ENCODE data around the gene IFNA5.

IFNA5 gene

GRCh38 chr9:21286099-21286498, 19.0 kb downstream of the IFNA5 start:
- Histone ChIP-seq H3K4me1 (ENCODE audit: insufficient read depth, poor library complexity, severe bottlenecking) (no peaks in the 10 kb centered on the region), H3K9me3 (ENCODE audit: severe bottlenecking) (no peaks in the 10 kb centered on the region), H3K36me3 (ENCODE audit: low read depth) (no peaks in the 10 kb centered on the region), H3K27ac (ENCODE audit: poor library complexity, severe bottlenecking) (no peak overlapping the region), H3K27me3 (ENCODE audit: insufficient read depth, poor library complexity, severe bottlenecking) (peaks cover 21% of the 10 kb centered on the region), H3K4me3 (ENCODE audit: severe bottlenecking) (no peak overlapping the region)
- DNase-seq (ENCODE audit: low spot score) (no peak), ATAC-seq (ENCODE audit: low read depth) (no peak)
- no peak for TF ChIP-seq CTCF (IDR thresholded peaks at IDR 0.05; ENCODE audit: poor library complexity, severe bottlenecking)

DNA sequence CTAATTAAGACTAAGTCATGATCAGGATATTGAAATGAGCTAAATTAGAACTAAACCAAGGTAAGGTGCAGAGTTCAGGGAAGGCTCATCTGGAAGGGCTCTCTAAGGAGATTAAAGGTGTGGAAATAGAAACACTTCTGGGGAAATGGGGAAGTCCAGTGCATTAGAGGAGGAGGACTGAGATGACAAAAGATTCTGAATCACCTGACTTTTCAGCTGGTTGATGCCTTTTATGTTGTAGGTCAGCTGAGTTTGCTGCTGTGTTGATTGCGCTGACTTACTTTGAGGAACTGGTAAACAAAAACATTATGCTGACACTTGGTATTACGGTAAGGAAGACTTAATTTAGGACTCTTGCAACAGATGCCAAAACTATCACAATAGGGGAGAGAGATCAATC, 23.8 kb downstream of the IFNA5 start:
- H3K4me3 ChIP-seq (ENCODE audit: severe bottlenecking), result no peak overlapping the region
- H3K9me3 ChIP-seq (ENCODE audit: severe bottlenecking), result no peaks in the 10 kb centered on the region
- no peak for DNase-seq (ENCODE audit: low spot score)
- H3K27ac ChIP-seq (ENCODE audit: poor library complexity, severe bottlenecking), result no peak overlapping the region
- ATAC-seq (ENCODE audit: low read depth), result no peak
- no peaks in the 10 kb centered on the region for H3K36me3 ChIP-seq (ENCODE audit: low read depth)
- peaks cover 43% of the 10 kb centered on the region for H3K27me3 ChIP-seq (ENCODE audit: insufficient read depth, poor library complexity, severe bottlenecking)
- no peaks in the 10 kb centered on the region for H3K4me1 ChIP-seq (ENCODE audit: insufficient read depth, poor library complexity, severe bottlenecking)
- TF ChIP-seq CTCF (IDR thresholded peaks at IDR 0.05; ENCODE audit: poor library complexity, severe bottlenecking), result no peak

DNA sequence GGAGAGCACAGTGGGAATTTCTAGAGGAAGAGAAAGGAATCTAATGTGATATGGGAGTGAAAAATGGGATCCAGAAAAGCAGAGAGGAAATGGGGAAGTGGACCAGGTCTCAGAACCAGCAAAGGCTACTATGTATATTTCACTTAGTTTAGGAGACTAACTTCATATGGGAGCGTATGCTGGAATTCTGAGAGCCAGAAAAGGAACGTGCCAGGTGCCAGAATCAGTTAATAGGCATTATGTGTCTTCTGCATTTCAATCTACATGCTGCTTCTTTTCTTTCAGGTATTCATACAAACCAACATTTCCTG, 36.8 kb downstream of the IFNA5 start:
- Histone ChIP-seq H3K27me3 (ENCODE audit: insufficient read depth, poor library complexity, severe bottlenecking) (peaks cover 49% of the 10 kb centered on the region), H3K27ac (ENCODE audit: poor library complexity, severe bottlenecking) (no peak overlapping the region), H3K4me3 (ENCODE audit: severe bottlenecking) (no peak overlapping the region), H3K4me1 (ENCODE audit: insufficient read depth, poor library complexity, severe bottlenecking) (no peaks in the 10 kb centered on the region), H3K36me3 (ENCODE audit: low read depth) (no peaks in the 10 kb centered on the region), H3K9me3 (ENCODE audit: severe bottlenecking) (no peaks in the 10 kb centered on the region)
- DNase-seq (ENCODE audit: low spot score) (no peak), ATAC-seq (ENCODE audit: low read depth) (no peak)
- no peak for TF ChIP-seq CTCF (IDR thresholded peaks at IDR 0.05; ENCODE audit: poor library complexity, severe bottlenecking)

DNA sequence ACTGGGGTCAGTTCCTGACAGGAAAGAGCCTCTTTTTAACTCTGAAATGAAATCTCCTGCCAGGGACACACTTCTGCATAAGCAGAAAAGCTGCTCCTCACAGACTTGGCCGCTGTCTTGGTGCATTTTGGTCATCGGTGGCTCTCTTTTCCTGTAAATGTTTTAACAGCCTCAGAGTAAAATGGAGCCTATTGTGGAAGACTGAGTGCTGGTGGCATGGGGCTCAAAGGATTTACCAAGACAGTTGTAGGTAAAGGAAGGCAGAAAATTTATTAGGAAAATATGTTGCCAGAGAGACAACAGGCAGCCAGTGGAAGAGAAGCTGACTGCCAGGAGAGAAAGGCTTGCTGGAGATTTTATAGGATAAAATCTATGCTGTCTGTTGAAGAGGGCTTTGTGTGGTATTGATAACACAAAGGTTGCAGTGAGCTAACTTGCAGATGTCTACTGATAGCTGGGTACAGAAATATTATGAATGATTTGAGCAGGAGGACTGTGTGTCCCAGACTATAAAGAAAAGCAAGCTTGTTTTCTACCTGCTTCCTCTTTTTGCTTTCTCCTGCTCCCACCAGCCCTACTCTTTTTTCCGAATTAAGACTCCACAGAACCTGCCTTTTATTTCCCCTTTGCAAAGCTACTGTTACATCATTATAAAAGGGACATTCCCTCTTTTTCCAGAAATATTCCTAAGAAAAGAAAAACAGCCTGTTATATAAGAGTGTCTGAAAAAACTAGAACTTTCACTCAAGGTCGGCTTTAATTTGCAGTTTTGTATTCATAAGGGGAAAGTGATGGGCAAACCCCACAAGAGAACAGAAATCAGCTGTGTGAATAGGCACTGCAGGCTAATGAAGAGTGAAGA, 37.4 kb downstream of the IFNA5 start:
- no peaks in the 10 kb centered on the region for H3K4me1 ChIP-seq (ENCODE audit: insufficient read depth, poor library complexity, severe bottlenecking)
- ATAC-seq (ENCODE audit: low read depth) (no peak), DNase-seq (ENCODE audit: low spot score) (no peak)
- no peak overlapping the region for H3K4me3 ChIP-seq (ENCODE audit: severe bottlenecking)
- H3K36me3 ChIP-seq (ENCODE audit: low read depth), result no peaks in the 10 kb centered on the region
- no peak overlapping the region for H3K27ac ChIP-seq (ENCODE audit: poor library complexity, severe bottlenecking)
- peaks cover 52% of the 10 kb centered on the region for H3K27me3 ChIP-seq (ENCODE audit: insufficient read depth, poor library complexity, severe bottlenecking)
- no peak for TF ChIP-seq CTCF (IDR thresholded peaks at IDR 0.05; ENCODE audit: poor library complexity, severe bottlenecking)
- H3K9me3 ChIP-seq (ENCODE audit: severe bottlenecking), result no peaks in the 10 kb centered on the region

DNA sequence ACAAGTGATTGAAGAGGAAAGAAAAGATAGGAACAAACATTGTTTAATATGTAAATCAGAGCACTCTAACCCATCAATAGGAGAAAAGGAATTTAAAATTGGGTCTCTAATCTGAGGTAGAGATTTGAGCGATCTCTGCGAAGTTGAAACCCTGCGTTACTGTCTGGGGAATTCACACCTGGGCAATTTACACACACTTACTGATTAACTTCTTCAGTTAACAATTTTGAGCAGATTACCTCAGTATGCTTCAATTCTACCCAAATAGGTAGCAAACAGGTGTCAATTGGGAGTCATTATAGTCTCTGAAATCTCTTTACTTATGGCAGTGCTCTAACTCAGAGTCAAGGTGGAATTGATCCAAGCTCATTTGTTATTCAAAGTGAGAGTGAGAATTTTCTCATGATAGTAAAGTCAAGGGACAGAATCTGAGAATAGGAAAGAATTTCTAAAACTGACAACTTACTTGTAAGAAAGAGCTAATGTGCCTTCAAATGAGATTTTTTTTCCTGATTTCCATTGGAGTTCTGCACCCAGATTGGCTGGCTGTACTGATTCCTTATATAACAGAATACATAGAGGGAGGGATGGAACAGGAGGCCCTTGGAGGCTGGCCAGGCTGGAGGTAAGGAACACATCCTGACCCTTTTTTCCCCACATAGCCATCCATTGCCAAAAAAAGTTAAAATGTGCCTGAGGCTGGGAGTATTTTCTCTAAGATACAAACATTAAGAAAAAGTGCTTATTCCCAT, 38.2 kb downstream of the IFNA5 start:
- Histone ChIP-seq H3K36me3 (ENCODE audit: low read depth) (no peaks in the 10 kb centered on the region), H3K4me1 (ENCODE audit: insufficient read depth, poor library complexity, severe bottlenecking) (no peaks in the 10 kb centered on the region), H3K27ac (ENCODE audit: poor library complexity, severe bottlenecking) (no peak overlapping the region), H3K9me3 (ENCODE audit: severe bottlenecking) (no peaks in the 10 kb centered on the region), H3K27me3 (ENCODE audit: insufficient read depth, poor library complexity, severe bottlenecking) (peaks cover 58% of the 10 kb centered on the region), H3K4me3 (ENCODE audit: severe bottlenecking) (no peak overlapping the region)
- no peak for ATAC-seq (ENCODE audit: low read depth)
- TF ChIP-seq CTCF (IDR thresholded peaks at IDR 0.05; ENCODE audit: poor library complexity, severe bottlenecking), result no peak
- DNase-seq (ENCODE audit: low spot score), result no peak

Data from RWPE2 (cell line).